Fibroblast of skin of back (primary cell): ENCODE data around the gene ARID4B. TPM values are rescaled to one million over a fixed set of nuclear protein-coding genes. Genes with fewer than 3 reads are reported as not detected.
"Not testable (repeated sequence)": the region's sequence is repeated elsewhere in the genome, so short reads cannot be mapped to it uniquely, and the experiment has no call there.

Source experiments
- DNase-seq: peaks from one replicate; pipeline ENCODE4 v3.0.0-alpha.2; 2013
- polyA plus RNA-seq, 2 experiments: library from polyadenylated mRNA; unstranded; fragments of 120-200 nt; gene quantifications; one replicate each; pipeline ENCODE4 v1.2.1, GENCODE V29; 2013; ENCODE audit not compliant: insufficient read length in 2 of 2

The ARID4B gene, protein sequence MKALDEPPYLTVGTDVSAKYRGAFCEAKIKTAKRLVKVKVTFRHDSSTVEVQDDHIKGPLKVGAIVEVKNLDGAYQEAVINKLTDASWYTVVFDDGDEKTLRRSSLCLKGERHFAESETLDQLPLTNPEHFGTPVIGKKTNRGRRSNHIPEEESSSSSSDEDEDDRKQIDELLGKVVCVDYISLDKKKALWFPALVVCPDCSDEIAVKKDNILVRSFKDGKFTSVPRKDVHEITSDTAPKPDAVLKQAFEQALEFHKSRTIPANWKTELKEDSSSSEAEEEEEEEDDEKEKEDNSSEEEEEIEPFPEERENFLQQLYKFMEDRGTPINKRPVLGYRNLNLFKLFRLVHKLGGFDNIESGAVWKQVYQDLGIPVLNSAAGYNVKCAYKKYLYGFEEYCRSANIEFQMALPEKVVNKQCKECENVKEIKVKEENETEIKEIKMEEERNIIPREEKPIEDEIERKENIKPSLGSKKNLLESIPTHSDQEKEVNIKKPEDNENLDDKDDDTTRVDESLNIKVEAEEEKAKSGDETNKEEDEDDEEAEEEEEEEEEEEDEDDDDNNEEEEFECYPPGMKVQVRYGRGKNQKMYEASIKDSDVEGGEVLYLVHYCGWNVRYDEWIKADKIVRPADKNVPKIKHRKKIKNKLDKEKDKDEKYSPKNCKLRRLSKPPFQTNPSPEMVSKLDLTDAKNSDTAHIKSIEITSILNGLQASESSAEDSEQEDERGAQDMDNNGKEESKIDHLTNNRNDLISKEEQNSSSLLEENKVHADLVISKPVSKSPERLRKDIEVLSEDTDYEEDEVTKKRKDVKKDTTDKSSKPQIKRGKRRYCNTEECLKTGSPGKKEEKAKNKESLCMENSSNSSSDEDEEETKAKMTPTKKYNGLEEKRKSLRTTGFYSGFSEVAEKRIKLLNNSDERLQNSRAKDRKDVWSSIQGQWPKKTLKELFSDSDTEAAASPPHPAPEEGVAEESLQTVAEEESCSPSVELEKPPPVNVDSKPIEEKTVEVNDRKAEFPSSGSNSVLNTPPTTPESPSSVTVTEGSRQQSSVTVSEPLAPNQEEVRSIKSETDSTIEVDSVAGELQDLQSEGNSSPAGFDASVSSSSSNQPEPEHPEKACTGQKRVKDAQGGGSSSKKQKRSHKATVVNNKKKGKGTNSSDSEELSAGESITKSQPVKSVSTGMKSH (N-terminal part only)
- polyA plus RNA-seq (2013, experiment 1 of 2; ENCODE audit: insufficient read length): 16.2 TPM
- 16.5 TPM for polyA plus RNA-seq (2013, experiment 2 of 2; ENCODE audit: insufficient read length)

DNA sequence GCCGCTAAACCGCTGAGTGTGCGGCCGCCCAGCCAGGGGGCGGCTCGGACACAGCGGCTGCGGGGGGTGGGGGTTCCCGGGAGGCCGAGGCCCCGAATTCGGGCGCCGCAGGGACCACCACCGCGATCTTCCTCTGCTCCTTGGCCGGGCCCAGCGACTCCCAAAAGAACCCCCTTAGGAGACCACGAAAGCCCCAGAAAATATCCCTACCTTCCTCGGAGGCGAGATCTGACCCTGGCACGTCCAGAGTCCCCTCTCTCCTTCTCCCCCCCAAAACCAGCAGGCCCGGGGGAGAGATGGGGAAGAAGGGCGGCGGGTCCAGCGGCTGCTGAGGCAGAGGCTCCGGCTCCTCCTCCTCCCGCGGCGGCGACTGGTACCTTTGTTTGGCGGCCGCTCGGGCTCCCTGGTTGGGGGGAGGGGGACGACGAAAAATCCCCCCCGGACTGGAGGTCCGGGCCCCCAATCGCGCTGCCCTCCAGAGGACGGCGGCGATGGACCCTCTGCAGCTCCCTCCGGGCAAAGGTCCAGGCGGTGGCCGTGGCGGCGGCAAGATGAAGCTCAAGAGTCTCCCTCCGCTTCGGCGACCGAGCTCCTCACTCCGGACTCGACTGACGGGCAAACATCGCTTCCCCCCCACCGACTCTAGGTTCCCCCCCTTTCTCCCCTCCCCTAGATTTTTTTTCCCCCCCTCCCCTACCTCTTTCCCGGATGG is at the start of gene ARID4B:
Gene ARID4B (minus strand): TSS at position 621 of the 712 bp plus-strand sequence. CDS start 1,260 bp downstream, outside the sequence.
- DNase-seq: no peak

DNA sequence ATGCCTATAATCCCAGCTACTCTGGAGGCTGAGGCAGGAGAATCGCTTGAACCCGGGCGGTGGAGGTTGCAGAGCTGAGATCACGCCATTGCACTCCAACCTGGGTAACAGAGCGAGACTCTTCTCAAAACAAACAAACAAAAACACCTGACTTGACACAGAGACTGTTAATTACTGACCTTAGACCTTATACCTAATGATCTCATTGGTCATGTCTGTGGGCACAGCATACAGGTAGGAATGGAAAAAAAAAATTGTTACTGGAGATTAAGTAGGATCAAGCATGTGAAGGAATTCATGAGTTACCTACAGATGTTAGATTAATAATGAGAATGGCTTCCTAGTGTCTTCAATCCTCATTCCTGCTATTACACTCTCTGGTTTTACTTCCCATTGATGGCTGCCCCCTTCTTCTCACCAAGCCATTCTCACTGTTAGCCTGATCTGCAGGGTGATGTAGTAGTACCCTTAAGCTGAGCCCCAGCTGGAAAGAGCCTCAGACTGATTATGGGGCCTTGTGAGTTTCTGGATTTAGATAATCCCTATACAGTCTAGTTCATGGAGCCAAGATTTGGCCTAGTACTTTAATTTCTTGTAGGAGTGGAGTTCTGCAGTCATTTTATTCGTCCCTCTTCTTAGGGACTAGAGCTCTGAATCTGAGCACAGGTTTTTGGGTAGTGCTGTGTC is 48.1 kb upstream of the ARID4B start:
- no peak for DNase-seq

DNA sequence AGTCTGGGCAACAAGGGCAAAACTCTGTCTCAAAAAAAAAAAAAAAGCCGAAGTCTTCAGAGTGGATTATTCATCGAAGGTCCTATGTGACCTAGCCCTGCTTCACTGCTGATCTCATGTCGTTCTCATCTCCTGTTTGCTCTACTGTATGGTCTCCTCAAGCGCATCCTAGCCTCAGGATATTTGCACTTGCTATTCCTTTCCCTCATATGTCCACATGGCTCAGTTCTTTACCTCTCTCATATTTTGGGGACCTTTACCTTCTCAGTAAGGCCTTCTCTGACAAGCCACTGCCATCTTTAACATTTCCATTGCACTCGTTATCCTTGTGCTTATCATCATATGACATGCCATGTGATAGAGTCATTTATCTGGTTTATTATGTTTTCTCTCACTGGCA is 41.8 kb upstream of the ARID4B start:
- DNase-seq: no peak

DNA sequence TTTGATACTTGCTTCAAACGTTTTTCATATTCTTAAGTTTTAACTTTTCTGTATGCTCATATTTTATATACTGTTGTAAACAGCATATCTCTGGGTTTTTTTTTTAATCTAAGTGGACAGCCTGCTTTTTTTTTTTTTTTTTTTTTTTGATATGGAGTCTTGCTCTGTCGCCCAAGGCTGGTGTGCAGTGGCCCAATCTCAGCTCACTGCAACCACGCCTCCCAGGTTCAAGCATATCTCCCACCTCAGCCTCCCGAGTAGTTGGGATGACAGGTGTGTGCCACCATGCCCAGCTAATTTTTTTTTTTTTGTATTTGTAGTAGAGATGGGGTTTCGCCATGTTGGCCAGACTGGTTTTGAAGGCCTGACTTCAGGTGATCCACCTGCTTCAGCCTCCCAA is 40.4 kb upstream of the ARID4B start:
- DNase-seq: no peak

DNA sequence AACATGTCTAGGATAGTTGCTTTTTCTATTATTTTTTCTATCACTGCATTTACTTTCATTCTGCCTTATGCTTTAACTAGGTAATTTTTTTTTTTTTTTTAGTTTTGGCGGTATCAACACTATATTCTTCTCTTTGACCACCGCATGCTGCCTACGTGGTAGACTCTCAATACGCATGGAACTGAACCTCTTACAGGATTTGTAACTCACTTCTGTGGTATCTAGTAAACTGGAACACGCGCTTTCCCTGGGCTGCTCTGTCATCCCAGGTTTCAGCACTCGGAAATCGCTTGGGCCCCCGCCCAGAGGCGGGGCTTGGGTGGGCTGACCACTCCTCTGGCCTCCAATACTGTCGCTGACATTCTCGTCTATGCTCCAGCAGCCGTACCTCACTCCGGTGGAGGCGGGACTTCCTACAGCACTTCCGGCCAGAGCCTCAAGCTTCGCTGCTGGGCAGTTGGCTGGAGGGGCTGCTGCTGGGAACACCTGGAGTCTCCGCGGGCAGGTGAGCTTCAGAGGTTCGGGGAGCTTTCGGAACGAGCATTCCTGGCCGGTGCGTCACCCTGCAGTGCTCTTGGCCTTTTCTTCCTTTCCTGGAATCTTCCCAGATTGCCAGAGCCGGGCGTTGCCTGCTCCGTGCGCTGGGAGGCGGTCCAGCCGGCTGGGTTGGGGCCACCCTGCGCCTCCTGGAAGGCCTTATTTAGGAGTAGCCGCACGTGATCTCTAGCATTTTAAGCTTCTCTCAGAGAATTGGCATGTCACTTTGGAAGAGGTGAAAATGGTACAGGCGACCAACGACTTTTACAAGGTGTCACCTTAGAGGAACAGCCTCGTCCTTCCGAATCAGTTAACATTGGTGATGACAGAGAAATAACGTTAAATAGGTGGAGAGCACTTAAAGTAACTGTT is 39.3 kb upstream of the ARID4B start, which contains the start of gene TBCE:
Gene TBCE (plus strand): TSS at position 428 of the 909 bp plus-strand sequence. CDS start 12,623 bp downstream, outside the sequence.
- peak; percentile 97 for DNase-seq

DNA sequence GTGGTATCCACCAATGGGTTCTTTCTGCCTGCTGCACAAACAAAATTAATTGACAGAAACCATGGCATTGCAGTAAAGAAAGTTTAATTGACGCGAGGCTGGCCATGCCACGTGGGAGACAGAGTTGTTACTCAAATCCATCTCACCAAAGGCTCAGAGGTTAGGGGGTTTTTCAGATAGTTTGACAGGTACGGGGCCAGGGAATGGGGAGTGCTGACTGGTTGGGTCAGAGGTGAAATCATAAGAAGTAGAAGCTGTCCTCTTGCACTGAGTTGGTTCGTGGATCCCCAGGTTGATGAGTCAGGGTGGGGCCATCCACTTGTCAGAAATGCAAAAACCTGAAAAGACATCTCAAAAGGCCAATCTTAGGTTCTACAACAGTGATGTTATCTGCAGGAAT is 38.3 kb upstream of the ARID4B start:
- DNase-seq: no peak

DNA sequence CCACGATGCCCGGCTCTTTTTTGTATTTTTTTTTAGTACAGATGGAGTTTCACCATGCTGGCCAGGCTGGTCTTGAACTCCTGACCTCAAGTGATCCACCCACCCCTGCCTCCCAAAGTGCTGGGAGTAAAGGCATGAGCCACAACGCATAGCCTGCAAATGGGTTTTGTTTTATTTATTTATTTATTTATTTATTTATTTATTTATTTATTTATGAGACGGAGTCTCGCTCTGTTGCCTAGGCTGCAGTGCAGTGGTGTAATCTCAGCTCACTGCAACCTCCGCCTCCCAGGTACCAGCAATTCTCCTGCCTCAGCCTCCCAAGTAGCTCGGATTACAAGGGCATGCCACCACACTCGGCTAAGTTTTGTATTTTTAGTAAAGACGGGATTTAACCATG is 36.2 kb upstream of the ARID4B start:
- not testable (repeated sequence) for DNase-seq

DNA sequence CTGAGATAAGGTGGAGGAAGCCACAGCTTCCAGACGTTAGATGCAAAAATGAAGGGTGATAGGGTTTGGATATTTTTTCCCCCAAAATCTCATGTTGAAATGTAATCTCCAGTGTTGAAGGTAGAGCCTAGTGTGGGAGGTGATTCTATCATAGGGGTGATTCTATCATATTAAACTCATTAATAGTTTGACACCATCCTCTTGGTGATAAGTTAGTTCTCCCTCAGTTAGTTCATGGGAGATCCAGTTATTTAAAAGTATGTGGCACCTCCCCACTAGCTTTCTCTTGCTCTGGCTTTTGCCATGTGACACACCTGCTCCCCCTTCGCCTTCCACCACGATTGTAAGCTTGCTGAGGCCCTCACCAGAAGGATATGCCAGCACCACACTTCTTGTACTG is 30.9 kb upstream of the ARID4B start:
- DNase-seq: no peak

DNA sequence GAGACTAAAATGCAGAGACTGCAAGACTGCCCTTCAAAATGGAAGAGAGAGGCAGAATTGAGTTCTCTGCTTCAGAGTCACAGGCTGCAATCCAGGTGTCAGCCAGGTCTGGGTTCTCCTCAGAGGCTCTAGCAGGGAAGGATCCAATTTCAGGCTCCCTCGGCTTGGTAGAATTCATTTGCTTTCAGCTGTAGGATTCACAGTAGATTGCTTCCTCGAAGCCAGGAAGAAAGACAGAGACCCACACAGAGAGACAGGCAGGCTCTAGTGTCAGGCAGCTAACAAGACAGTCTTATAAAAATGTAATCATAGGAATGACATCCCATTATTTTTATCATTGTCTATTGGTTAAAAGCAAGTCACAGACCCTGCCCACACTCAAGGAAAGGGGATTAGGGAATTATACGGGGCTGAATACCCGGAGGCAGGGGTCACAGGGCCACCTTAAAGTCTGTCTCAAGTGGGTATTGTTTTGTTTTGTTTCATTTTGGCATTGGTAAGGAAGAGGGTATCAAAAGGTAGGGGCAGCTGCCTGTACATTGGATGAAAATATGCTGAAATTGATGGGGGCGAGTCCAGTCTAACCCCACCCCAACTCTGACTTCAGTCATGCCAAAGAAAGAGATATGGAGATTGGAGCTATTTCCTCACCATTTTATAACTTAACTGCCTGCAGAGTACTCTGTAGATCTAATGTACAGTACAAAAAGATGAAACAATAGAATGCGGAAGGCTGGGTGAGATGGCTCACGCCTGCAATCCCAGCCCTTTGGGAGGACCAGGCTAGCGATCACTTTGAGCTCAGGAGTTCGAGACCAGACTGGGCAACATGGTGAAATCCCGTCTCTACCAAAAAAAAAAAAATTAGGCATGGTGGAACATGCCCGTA is 29.8 kb upstream of the ARID4B start:
- DNase-seq: no peak

DNA sequence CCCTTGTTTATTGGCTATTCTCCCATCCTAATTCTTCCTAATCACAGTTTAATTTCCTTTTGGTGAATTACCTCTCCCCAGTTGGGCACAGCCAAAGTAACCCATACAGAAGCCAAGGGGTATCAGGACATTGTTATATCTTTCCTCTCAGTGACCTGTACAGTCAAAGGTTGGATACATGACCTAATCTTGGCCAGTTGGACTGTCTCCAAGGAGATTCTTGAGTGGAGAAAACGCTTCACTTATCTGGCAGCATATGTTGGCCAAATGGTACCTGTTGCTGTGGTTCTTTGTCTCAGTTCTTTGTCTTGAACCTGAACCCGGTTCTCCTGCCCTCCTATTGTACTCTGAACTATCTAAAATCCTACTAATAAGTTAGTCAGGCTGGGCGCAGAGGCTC is 23.9 kb upstream of the ARID4B start:
- no peak for DNase-seq

DNA sequence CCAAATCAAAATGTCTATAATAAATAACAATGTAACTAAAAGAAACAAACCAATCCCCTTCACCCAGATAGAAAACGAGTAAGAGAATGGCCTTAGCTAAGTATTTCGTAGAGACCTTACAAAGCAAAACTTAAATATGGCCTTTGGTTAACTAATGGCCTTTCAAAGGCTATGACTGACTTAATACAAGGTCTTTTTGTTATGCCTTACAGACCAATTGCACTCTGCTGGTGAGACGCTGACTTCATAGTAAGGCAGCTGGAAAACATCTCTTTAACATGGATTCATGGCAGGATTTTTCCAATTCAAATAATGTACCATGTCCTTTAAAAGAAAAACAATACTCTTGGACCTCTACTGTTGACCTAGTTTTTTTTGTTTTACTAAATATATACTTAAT is 23.5 kb upstream of the ARID4B start:
- no peak for DNase-seq

DNA sequence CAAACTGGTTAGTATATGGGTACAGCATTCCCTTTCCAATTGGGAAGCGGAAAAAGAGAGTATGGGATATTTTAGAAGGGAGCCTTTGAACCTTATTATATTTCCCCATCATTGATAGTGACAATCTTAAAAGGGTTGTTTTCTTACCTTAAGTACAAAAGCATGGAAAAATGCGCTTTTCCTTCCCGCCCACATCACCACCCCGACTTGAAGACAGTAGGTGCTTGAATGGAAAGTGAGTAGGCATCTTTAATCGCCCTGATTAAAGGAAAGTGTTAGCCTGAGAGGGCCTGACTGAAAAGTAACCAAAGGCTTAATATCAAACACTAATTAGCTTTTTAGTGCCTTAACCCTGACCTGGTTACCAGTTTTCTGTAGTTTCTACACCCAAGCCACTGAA is 15.7 kb upstream of the ARID4B start:
- DNase-seq: no peak

DNA sequence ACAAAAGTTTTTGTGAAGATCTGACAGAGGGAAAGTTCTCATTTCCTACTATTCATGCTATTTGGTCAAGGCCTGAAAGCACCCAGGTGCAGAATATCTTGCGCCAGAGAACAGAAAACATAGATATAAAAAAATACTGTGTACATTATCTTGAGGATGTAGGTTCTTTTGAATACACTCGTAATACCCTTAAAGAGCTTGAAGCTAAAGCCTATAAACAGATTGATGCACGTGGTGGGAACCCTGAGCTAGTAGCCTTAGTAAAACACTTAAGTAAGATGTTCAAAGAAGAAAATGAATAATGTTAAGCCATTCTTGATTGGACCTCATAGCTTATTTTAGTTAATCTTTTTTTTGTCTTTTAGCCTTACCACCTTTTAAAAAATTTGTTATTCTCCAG is 14.5 kb upstream of the ARID4B start:
- DNase-seq: no peak

DNA sequence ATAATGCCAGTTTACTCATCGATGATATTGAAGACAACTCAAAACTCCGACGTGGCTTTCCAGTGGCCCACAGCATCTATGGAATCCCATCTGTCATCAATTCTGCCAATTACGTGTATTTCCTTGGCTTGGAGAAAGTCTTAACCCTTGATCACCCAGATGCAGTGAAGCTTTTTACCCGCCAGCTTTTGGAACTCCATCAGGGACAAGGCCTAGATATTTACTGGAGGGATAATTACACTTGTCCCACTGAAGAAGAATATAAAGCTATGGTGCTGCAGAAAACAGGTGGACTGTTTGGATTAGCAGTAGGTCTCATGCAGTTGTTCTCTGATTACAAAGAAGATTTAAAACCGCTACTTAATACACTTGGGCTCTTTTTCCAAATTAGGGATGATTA is 14.1 kb upstream of the ARID4B start:
- DNase-seq: no peak

DNA sequence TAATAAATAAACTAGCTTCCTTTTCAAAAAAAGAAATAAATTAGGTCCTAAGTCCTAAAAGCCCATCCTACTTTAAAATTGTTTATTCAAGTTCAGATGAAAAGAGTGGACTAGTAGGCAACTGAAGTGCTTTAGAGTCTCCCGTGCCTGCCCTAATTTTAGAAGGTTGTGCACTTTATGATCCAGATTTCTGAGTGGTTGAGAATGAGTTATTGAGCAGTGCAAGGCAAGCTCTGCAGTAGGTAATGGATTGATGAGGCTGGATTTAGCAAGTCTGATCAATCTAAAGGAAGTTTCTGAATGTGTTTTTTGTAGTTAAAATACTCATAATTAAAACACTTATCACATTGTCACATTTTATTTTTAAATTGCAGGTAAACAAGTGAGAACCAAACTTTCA is 13.4 kb upstream of the ARID4B start:
- no peak for DNase-seq

DNA sequence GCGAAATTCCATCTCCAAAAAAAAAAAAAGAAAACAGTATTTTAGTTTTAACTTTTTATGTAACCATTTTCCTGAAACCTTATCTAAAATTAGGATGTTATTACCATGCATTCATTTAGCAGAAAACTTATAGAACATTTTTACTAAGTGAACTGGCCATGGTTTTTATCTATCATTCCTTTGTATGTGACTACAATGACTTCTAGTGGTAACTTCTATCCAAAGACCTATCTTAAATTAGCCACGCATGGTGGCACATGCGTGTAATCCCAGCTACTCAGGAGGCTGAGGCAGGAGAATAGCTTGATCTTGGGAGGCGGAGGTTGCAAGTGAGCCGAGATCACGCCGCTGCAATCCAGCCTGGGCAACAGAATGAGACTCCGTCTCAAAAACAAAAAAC is 11.8 kb upstream of the ARID4B start:
- DNase-seq: no peak

DNA sequence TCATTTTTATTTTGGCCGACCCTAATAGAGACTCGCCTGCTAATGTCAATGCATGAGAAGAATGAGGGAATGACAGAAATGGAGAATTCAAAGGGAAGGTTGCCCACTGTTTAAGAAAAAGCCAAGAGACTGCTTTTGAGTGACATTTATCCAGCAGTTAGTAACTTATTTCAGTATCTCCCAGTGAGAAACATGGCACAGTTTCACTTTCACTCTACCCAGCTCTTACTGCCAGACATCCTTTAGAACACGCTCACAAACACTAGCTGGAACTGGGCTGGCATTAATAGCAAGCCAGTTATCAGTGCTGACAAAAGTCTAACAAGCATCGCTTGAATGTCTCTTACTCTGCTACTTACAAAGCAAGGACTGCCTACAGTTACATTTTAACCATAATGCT is 8.9 kb upstream of the ARID4B start:
- no peak for DNase-seq

DNA sequence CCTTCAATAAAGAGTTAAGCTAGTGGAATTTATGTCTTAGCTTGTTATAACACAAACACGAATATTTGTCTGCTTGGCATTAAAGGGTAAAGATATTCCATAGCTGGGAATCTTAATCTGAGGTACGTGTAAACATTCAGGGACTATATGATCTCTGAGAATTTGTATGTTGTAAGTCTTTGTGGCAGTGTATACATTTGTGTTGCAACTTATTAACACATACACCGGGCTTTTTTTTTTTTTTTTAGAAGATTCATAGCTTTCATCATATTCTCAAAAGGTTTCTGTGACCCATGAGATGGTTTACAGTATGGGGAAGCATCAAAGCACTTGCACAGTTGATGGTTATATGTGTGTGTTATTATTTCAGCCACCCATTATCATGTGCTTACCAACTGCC is 3.4 kb upstream of the ARID4B start:
- DNase-seq: no peak

DNA sequence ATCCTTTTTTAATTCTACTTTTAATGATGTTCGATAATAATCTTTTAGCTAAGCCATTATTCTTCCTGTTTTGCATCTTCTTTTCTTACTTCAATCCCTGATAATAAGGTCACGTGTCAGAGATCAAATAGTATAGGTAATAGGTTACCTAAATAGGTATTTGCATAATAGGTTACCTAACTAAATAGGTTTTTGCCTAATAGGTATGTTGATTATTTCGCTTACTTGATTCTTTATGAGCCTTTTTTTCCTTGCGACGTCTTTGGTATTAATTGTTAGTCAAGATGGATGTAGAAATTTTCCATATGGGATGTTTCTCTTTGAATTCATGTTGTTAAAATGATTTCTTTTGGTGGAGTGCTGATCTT is 2.9 kb upstream of the ARID4B start:
- no peak for DNase-seq
